GM19328 (cell line): ENCODE data around the gene SLC6A18.
"Not testable (repeated sequence)": the region's sequence is repeated elsewhere in the genome, so short reads cannot be mapped to it uniquely, and the experiment has no call there.

Source experiments
- ATAC-seq: cut with Tn5 transposase; IDR thresholded peaks from one replicate; pipeline ENCODE4 v1.9.1; 2021; ENCODE audit warnings: mild to moderate bottlenecking, moderate library complexity; ENCODE audit not compliant: unreplicated experiment

Gene SLC6A18

DNA sequence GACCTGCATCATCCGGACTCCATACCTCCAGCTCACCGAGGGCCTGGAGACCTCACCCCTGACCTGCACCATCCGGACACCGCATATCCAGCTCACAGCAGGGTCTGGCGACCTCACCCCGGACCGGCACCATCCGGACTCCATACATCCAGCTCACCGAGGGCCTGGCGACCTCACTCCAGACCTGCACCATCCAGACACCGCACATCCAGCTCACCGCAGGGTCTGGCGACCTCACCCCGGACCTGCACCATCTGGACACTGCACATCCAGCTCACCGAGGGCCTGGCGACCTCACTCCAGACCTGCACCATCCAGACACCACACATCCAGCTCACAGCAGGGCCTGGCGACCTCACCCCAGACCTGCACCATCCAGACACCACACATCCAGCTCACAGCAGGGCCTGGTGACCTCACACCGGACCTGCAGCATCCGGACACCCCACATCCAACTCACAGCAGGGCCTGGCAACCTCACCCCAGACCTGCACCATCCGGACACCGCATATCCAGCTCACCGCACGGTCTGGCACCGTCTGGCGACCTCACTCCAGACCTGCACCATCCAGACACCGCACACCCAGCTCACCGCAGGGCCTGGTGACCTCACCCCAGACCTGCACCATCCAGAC lies 59.3 kb downstream of the SLC6A18 start:
- ATAC-seq: not testable (repeated sequence)

- ATAC-seq: no peak
These were observed 60.0 kb downstream of the SLC6A18 start for GRCh38 chr5:1285141-1285540.

DNA sequence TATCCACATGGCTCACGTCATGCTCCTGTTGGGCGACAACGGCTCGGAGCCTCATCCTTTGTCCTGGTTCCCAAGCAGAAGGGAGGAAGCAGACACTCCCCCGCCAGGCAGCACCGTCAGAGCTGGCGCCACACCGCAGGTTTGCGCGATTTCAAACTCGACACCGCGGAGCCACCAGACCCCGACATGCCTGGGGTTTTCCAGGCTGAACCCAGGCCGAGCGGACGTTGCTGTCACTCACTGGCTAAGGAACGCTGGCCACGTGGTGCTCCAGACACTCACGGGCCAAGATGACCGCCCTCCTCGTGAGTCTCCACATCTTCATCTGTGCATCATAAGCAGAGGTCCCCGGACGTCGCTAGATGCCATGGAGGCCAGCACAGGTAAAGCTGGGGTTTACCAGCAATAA lies 60.7 kb downstream of the SLC6A18 start:
- ATAC-seq: no peak

- ATAC-seq: no peak
These were observed 63.5 kb downstream of the SLC6A18 start for GRCh38 chr5:1288439-1289335.

DNA sequence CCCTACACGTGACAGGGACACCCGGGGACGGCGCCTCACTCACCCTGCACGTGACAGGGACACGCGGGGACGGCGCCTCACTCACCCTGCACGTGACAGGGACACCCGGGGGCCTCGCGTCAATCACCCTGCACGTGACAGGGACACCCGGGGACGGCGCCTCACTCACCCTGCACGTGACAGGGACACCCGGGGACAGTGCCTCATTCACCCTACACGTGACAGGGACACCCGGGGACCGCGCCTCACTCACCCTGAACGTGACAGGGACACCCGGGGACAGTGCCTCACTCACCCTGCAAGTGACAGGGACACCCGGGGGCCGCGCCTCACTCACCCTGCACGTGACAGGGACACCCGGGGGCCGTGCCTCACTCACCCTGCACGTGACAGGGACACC lies 64.4 kb downstream of the SLC6A18 start:
- not testable (repeated sequence) for ATAC-seq

DNA sequence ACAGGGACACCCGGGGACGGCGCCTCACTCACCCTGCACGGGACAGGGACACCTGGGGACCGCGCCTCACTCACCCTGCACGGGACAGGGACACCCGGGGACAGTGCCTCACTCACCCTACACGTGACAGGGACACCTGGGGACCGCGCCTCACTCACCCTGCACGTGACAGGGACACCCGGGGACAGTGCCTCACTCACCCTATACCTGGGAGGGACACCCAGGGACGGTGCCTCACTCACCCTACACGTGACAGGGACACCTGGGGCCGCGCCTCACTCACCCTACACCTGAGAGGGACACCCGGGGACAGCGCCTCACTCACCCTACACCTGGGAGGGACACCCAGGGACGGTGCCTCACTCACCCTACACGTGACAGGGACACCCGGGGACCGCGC lies 65.8 kb downstream of the SLC6A18 start:
- ATAC-seq: not testable (repeated sequence)

DNA sequence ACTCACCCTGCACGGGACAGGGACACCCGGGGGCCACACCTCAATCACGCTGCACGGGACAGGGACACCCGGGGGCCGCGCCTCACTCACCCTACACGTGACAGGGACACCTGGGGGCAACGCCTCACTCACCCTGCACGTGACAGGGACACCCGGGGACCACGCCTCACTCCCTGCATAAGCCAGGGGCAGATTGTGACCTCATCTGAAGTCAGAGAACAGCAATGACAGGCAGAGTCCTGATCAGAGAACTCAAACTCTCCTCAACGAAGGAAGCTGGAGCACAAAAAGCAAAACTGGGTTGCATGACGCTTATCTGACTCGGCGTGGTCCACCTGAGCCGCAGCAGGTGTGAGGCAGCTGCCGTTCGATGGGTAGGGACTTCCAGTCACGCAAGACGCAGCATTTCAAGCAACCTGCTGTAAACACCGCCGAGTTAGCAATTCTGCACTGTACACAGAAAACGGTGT lies 66.5 kb downstream of the SLC6A18 start:
- ATAC-seq: no peak

- no peak for ATAC-seq
These were observed 67.0 kb downstream of the SLC6A18 start for GRCh38 chr5:1292139-1292538.

- no peak for ATAC-seq
These were observed 67.8 kb downstream of the SLC6A18 start for GRCh38 chr5:1292846-1293415.

- ATAC-seq: no peak
These were observed 68.4 kb downstream of the SLC6A18 start for GRCh38 chr5:1293416-1294205.

DNA sequence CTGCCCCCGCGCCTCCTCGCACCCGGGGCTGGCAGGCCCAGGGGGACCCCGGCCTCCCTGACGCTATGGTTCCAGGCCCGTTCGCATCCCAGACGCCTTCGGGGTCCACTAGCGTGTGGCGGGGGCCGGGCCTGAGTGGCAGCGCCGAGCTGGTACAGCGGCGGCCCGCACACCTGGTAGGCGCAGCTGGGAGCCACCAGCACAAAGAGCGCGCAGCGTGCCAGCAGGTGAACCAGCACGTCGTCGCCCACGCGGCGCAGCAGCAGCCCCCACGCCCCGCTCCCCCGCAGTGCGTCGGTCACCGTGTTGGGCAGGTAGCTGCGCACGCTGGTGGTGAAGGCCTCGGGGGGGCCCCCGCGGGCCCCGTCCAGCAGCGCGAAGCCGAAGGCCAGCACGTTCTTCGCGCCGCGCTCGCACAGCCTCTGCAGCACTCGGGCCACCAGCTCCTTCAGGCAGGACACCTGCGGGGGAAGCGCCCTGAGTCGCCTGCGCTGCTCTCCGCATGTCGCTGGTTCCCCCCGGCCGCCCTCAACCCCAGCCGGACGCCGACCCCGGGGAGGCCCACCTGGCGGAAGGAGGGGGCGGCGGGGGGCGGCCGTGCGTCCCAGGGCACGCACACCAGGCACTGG lies 69.1 kb downstream of the SLC6A18 start:
- no peak for ATAC-seq

- ATAC-seq: no peak
These were observed 69.9 kb downstream of the SLC6A18 start, which contains the start of gene TERT for GRCh38 chr5:1294835-1295649. TSS of gene TERT (minus strand) at chr5:1295068. CDS start at chr5:1294989, 79 bp downstream.

- ATAC-seq: no peak
These were observed 70.5 kb downstream of the SLC6A18 start for GRCh38 chr5:1295650-1296037.
